Sigmoid colon (tissue), 4 donors: ENCODE results near the gene CTIF.

Experiments used
- EP300 ChIP-seq, 4 donors: sonication (generic); formaldehyde crosslinking; IDR thresholded peaks; one replicate each; pipeline ENCODE4 v1.6.1; 2017; ENCODE audit warnings: antibody characterized with exemption in 4 of 4
- POLR2A ChIP-seq, 2 donors: fragments of 450-650 bp; IDR thresholded peaks; one replicate each; pipeline ENCODE4 v1.6.1; 2016; ENCODE audit warnings: antibody characterized with exemption in 2 of 2, mild to moderate bottlenecking in 2 of 2, moderate library complexity in 2 of 2
- TF ChIP-seq, protein P1 (sequence below), 4 experiments: fragments of 450-650 bp in 3 of 4; fragments of 200-600 bp in 1 of 4; IDR thresholded peaks; one replicate each; pipeline ENCODE4 v1.5.1; 2016 to 2019; ENCODE audit warnings: antibody characterized with exemption in 4 of 4, mild to moderate bottlenecking in 3 of 4, moderate library complexity in 2 of 4

DNA sequence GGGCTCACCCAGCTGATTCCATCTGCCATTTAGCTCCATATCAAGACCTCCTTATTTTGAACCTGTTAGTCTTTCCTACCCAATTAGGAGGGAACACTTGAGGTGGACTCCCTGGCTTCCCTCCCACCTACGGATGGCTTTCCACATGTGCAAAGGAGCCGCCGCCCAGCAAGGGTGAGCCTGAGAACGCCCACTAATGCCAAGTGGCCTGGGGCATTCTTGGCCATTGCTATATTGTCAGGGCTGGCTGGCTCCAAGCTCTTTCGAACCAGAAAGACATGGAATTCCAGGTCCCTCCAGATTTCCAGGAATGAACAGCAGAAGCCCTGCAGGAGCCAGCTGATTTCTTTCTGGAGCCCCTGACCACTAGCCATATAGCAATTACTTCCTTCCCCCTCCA lies 215.7 kb downstream of the CTIF start:
- TF ChIP-seq, protein P1, sequence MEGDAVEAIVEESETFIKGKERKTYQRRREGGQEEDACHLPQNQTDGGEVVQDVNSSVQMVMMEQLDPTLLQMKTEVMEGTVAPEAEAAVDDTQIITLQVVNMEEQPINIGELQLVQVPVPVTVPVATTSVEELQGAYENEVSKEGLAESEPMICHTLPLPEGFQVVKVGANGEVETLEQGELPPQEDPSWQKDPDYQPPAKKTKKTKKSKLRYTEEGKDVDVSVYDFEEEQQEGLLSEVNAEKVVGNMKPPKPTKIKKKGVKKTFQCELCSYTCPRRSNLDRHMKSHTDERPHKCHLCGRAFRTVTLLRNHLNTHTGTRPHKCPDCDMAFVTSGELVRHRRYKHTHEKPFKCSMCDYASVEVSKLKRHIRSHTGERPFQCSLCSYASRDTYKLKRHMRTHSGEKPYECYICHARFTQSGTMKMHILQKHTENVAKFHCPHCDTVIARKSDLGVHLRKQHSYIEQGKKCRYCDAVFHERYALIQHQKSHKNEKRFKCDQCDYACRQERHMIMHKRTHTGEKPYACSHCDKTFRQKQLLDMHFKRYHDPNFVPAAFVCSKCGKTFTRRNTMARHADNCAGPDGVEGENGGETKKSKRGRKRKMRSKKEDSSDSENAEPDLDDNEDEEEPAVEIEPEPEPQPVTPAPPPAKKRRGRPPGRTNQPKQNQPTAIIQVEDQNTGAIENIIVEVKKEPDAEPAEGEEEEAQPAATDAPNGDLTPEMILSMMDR (IDR thresholded peaks at IDR 0.05): no peak
- TF ChIP-seq EP300 (IDR thresholded peaks at IDR 0.05) (no peak), POLR2A (IDR thresholded peaks at IDR 0.05) (no peak)
